ENCODE data around the gene RAB20. TPM values are rescaled to one million over a fixed set of nuclear protein-coding genes. Genes with fewer than 3 reads are reported as not detected.
A peak's percentile ranks its signal among the peaks of the same experiment; 100 is the strongest.

The RAB20 gene
- total RNA-seq, 1 donor from 2014 or later, result 17.7 TPM

DNA sequence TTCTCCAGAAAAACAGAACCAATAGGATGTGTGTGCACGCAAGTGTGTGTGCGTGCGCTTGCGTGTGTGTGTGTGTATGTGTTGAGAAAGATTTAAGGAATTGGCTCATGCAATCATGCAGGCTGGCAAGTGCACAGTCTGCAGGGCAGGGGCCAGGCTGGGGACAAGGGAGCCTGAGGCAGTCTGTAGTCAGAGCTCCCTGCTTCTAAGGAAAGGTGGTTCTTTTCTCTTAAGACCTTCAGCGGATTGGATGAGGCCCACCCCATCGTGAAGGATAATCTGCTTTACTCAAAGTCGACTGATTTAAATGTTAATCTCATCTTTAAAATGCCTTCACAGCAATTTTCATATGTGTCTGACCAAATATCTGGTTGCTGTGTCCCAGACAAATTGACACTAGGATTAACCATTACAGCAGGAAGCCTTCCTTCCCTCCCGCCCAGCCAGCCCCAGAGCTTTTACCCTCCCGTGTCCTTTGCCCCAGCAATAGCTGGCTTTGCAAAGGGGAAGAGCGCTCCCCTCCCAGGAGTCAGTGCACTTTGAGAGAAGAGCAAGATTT, 38.8 kb upstream of the RAB20 start:
- TF ChIP-seq, protein P1, sequence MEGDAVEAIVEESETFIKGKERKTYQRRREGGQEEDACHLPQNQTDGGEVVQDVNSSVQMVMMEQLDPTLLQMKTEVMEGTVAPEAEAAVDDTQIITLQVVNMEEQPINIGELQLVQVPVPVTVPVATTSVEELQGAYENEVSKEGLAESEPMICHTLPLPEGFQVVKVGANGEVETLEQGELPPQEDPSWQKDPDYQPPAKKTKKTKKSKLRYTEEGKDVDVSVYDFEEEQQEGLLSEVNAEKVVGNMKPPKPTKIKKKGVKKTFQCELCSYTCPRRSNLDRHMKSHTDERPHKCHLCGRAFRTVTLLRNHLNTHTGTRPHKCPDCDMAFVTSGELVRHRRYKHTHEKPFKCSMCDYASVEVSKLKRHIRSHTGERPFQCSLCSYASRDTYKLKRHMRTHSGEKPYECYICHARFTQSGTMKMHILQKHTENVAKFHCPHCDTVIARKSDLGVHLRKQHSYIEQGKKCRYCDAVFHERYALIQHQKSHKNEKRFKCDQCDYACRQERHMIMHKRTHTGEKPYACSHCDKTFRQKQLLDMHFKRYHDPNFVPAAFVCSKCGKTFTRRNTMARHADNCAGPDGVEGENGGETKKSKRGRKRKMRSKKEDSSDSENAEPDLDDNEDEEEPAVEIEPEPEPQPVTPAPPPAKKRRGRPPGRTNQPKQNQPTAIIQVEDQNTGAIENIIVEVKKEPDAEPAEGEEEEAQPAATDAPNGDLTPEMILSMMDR (IDR thresholded peaks at IDR 0.05), result no peak
- no peaks in the 10 kb centered on the region for H3K4me1 ChIP-seq
- no peaks in the 10 kb centered on the region for H3K36me3 ChIP-seq
- intact Hi-C loops (cut with DNase I), result no loop called here
- no peak overlapping the region for H3K4me3 ChIP-seq
- no peak for DNase-seq (ENCODE audit: low spot score in 2 of 2)
- H3K27ac ChIP-seq, result no peak overlapping the region
- H3K27me3 ChIP-seq, result no peaks in the 10 kb centered on the region
- no peaks in the 10 kb centered on the region for H3K9me3 ChIP-seq

DNA sequence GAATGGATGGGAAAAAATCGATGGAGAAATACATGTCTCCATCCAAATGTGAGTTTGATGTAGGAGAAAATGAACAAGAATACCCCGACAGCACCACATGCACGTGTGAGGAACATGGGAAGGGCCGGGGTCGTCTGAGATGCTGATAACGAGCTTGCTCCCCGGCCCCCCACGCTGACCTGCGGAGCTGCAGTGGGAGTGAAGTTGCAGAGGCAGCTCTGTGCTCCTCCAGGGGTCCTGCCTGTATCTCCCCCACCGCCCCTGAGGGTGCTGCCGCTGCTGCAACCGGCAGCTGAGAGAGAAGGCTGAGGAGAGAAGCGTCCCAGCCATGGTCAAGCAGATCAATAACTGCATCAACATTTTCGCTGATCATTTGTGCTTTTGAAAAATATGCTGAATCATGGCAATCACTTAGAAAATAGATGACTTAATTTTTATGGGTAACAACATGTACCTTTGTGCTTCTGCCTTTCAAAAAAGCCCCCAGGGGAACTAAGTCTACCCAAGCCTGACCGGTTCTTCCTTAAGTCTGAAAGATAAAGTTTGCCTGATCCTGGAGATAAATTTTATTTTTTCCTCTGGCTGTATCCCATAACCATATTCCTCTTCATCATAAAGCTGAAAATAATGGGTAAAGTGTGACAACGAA, 35.6 kb upstream of the RAB20 start:
- Histone ChIP-seq H3K4me3 (no peak overlapping the region), H3K27me3 (no peaks in the 10 kb centered on the region), H3K4me1 (no peaks in the 10 kb centered on the region), H3K36me3 (no peaks in the 10 kb centered on the region), H3K27ac (no peak overlapping the region), H3K9me3 (no peaks in the 10 kb centered on the region)
- DNase-seq (ENCODE audit: low spot score in 2 of 2), result no peak
- intact Hi-C loops (cut with DNase I), result no loop called here
- TF ChIP-seq, protein P1 (IDR thresholded peaks at IDR 0.05), result no peak

DNA sequence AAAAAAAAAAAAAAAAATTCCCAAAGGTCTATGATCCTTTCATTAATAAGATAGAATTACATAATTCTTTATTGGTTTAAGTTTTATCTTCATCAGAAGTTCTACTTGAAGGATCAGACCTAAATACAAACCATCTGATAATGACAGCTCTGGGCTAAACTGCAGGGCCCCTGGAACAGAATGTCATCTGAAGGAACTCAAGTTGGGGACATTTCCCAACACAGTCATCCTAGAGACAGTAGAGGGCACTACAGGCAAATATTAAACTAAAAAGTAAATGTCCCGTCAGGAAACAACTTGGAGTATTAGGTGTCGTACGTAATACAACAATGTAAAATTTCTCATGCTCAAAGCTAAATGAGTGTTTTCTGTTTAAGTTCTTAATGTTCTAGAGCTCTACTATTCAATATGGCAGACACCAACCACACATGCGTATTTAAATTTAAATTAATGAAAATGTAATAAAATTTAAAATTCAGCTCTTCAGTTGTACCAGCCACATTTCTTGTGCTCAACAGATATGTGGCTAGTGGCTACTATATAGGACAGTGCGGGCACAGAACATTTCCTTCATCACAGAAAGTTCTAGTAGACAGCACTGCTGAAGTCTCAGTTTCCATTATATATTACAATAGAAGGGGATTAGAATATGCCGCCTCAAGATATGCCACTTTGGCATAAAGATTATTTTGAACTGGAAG, 32.1 kb upstream of the RAB20 start:
- no peaks in the 10 kb centered on the region for H3K27me3 ChIP-seq
- TF ChIP-seq, protein P1 (IDR thresholded peaks at IDR 0.05), result peak; percentile 36 to 63 (median 55)
- H3K4me1 ChIP-seq, result no peaks in the 10 kb centered on the region
- DNase-seq (ENCODE audit: low spot score in 2 of 2), result no peak
- H3K9me3 ChIP-seq, result no peaks in the 10 kb centered on the region
- no peak overlapping the region for H3K4me3 ChIP-seq
- intact Hi-C loops (cut with DNase I), result loop anchor here (2.0 to 5.0 kb wide), 2 partner anchors 54 to 225 kb away; no protein-coding TSS in a partner anchor
- no peak overlapping the region for H3K27ac ChIP-seq
- no peaks in the 10 kb centered on the region for H3K36me3 ChIP-seq

DNA sequence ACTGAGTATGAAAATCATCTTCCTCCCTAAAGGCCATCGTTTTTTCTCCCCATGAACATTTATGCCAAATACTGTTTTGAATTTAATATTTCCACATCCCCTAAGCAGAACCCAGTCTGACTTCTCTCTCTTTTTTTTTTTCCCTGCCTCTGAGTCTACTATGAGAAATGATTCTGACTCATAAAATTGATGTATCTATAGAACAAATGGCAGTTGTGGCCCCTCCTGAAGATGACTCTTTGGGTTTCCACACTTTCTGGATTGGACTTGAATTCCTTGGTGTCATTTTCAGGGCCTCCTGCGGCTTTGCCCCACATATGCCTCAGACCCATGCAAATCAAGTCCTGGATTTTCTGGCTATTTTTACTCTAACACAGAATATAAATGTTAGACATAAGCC, 31.1 kb upstream of the RAB20 start:
- no peak overlapping the region for H3K4me3 ChIP-seq
- no peak overlapping the region for H3K27ac ChIP-seq
- no peaks in the 10 kb centered on the region for H3K27me3 ChIP-seq
- TF ChIP-seq, protein P1 (IDR thresholded peaks at IDR 0.05), result no peak
- H3K36me3 ChIP-seq, result no peaks in the 10 kb centered on the region
- H3K9me3 ChIP-seq, result no peaks in the 10 kb centered on the region
- intact Hi-C loops (cut with DNase I), result loop anchor here (2.0 to 5.0 kb wide), 2 partner anchors 55 to 226 kb away; no protein-coding TSS in a partner anchor
- DNase-seq (ENCODE audit: low spot score in 2 of 2), result no peak
- no peaks in the 10 kb centered on the region for H3K4me1 ChIP-seq

DNA sequence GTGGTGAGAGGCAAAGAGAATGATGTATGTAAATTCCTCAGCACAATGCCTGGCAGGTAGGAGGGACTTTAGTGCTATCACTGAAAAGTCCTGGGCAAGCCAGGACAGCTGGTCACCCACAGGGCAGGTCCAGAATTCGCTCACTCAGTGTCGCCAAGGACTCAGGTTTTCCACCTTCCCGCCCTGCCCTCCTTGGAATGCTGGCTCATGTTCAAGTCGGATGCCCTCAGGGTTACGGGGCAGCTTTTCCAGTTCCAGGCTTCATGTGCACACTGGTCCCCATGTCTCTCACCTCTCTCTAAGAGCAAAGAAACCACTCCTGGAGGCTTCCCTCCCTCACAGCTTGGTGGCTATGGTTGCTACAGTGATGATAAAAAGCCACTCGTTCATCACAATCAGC, 29.1 kb upstream of the RAB20 start:
- no peaks in the 10 kb centered on the region for H3K9me3 ChIP-seq
- intact Hi-C loops (cut with DNase I), result loop anchor here (5.0 kb wide), 1 partner anchor 57 kb away; no protein-coding TSS in a partner anchor
- H3K4me3 ChIP-seq, result no peak overlapping the region
- H3K27ac ChIP-seq, result no peak overlapping the region
- no peak for DNase-seq (ENCODE audit: low spot score in 2 of 2)
- TF ChIP-seq, protein P1 (IDR thresholded peaks at IDR 0.05), result no peak
- no peaks in the 10 kb centered on the region for H3K36me3 ChIP-seq
- H3K27me3 ChIP-seq, result no peaks in the 10 kb centered on the region
- no peaks in the 10 kb centered on the region for H3K4me1 ChIP-seq
